Caki2 (cell line): ENCODE data around the gene ZMIZ1. TPM values are rescaled to one million over a fixed set of nuclear protein-coding genes. Genes with fewer than 3 reads are reported as not detected.
A peak's percentile ranks its signal among the peaks of the same experiment; 100 is the strongest.

Source experiments
- DNase-seq: peaks from one replicate; pipeline ENCODE4 v3.0.0-alpha.2; 2015; ENCODE audit warnings: low read depth
- in situ Hi-C: cut with HindIII; loops from 2 replicates; pipeline ENCODE4 v1.10.0; 2016; ENCODE audit warnings: low sequenced_read_pairs, low pct_unique_long_range_greater_than_20kb, mixed read lengths
- total RNA-seq: library from RNA; depleted of rRNA; stranded (reverse); fragments of >200 nt; shearing (Covaris generic); gene quantifications from 2 replicates; pipeline ENCODE4 v1.2.3, GENCODE V29; 2014; ENCODE audit warnings: low replicate concordance

The ZMIZ1 gene
- total RNA-seq, 1 experiment from 2014 or later: 17.4 TPM

DNA sequence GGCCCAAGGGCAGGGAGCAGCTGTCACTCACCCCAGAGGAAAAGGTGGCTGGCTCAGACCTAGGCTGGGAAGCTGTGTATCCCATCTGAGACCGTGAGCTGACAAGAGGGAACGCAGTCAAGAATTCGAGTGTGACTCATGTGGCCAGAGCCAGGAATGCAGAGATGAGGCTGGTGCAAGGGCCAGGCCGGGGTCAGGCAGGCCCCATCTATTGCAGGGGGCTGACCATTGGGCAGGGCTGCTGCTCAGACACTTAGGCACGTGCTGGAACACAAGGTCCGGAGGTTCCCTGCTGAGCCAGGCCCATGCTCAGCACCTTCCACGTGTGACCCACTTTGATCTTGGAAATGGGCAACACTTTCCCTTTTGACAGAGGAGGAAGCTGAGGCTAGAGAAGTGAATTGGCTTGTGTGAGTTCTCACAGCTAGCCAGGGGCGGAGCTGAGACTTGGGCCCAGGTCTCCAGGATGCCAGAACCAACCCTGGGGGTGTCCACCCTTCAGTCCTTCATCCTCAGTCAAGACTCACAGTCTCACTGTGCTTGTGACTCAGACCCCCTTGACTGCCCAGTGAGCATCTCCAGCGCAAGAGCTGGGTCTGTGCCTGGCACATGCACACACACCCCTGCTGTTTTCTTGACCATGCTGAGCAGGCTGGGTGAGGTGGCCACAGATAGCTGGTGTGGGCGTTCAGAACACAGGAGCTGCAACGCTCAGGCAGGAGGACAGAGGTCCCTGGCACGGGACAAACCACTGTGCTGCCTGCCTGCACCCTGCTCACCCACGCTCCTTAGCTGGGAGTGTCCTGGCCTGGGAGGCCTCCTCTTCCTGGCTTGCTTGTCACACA, 230.9 kb downstream of the ZMIZ1 start:
- in situ Hi-C loops: no loop called here
- peak; percentile 55 for DNase-seq

DNA sequence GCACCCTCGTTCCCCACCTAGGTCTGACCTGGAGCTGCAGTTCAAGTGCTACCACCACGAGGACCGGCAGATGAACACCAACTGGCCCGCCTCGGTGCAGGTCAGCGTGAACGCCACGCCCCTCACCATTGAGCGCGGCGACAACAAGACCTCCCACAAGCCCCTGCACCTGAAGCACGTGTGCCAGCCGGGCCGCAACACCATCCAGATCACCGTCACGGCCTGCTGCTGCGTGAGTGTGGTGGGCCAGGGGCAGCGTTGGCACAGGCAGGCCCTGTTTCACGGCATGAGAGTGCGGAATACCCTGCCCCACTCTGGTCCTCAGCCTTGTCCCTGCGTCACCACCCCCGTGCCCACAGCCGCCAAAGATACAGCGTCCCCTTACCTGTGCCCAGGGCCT, 231.9 kb downstream of the ZMIZ1 start:
- in situ Hi-C loops: no loop called here
- DNase-seq: no peak

DNA sequence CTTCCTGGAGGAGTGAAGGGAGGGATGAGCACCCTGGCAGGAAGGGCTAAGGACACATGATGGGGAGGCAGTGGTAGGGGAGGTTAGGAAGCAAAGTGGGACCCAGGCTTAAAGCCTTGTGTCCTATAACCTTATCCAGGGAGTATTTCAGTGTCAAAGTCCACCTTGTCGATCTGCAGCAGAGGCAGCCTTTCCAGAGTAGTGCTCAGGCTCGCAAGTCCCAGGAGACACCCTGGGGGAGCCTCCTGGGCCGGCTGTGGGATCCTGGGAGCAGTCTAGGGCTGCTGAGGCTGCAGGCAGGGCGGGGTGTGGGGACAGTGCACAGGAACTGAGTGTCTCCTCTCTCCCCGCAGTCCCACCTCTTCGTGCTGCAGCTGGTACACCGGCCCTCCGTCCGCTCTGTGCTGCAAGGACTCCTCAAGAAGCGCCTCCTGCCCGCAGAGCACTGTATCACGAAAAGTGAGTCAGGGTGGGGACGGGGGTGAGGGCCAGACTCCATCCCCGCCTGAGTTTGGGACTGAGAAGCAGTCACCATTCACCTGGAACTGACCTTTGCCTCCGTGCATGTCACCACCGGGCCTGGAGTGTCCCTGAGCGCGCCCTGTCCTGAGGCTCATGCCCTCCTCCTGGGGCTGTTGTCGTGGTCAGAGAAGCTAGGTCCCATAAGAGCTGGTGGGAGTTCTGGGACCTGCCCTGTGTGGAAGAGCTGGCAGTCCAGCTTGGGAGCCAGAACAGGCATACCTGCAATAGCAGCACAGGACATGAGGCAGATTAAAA, 233.2 kb downstream of the ZMIZ1 start:
- in situ Hi-C loops: no loop called here
- DNase-seq: no peak

DNA sequence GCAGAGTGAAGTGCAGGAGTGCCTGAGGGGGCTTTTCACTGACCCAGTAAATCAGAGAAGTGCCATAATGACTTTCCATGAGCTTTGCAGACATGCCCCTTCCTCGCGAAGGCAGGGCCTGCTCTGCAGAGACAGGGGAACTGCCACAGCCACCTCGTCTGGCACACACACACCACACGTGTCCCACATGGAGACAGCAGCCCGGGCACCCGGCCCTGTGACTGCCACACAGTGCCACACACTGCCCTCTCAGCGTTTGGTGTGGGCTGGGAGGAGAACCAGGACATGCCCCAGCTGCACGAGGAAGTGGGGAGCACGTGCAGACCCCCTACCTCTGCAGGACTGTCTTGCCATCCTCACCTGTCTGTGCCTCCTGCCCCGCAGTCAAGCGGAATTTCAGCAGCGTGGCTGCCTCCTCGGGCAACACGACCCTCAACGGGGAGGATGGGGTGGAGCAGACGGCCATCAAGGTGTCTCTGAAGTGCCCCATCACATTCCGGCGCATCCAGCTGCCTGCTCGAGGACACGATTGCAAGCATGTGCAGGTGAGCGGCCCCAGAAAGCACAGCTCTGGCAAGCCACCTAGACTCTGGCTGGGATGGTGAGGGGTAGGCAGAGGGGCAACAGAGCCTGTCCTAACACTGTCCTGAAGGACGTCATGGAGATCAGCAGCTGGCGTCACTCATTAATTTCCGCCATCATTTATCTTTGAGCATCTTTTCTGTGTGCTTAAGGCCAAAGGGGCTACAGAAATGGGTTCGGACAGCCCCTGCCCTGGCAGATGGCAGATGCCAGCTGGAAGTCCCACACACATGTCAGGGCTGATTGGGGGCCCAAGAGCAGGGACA, 235.1 kb downstream of the ZMIZ1 start:
- DNase-seq: no peak
- in situ Hi-C loops: no loop called here

DNA sequence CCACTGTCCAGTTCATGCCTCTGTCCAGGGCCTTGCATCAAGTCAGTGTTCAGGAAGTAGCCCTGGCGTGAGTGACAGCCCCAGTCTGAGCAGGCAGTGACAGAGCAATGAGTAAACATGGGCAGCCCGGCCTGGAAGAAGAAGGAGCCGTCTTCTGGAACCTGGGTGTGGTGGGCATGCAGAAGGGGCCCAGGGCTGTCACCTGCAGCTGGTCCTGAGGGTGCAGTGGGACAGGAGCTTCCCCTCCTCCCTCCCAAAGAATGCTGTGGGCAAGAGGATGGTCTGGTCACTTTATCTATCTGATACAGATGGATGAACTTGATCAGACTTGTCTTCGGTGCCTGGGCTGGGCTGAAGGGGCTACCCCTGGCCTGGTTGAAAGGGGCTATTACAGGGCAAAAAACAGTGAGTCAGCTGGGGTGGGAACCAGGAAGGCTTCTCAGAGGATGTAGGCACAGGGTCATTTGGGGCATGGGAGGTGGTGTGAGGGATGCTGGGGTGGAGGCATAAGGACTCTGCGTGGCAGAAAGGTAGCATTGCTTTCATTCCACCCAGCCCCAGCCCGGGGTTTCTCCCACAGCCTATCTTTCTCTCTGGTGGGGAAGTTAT, 235.8 kb downstream of the ZMIZ1 start:
- in situ Hi-C loops: no loop called here

DNA sequence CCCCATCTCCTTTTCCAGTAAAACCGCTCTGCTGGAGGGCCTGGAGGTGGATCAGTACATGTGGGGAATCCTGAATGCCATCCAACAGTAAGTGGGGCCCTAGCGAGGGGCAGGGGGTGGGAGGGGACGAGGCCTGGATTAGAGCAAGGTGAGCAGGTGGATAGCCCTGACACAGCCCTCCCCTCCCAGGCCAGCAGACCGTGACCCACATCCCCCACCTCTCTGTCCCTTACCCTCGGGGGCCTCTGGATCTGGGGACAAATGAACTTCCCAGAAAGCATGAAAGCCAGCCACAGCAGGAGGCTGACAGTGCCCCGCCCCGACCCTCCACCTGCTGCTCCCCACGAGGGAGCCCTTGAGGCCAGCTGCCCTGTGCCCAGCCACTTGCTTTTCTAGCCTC, 236.7 kb downstream of the ZMIZ1 start:
- in situ Hi-C loops: no loop called here
- DNase-seq: no peak

More for the DNA sequence above, 235.8 kb downstream of the ZMIZ1 start:
- DNase-seq: peak; percentile 40

DNA sequence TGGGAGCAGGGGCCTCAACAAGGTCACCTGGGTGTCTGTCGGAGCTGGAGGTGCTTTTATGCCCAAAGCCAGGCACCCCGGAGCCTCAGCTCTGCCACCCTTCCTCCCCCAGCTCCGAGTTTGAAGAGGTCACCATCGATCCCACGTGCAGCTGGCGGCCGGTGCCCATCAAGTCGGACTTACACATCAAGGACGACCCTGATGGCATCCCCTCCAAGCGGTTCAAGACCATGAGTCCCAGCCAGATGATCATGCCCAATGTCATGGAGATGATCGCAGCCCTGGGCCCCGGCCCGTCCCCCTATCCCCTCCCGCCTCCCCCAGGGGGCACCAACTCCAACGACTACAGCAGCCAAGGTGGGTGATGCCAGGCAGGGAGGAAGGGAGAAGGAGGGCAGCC, 237.2 kb downstream of the ZMIZ1 start:
- in situ Hi-C loops: no loop called here
- no peak for DNase-seq

DNA sequence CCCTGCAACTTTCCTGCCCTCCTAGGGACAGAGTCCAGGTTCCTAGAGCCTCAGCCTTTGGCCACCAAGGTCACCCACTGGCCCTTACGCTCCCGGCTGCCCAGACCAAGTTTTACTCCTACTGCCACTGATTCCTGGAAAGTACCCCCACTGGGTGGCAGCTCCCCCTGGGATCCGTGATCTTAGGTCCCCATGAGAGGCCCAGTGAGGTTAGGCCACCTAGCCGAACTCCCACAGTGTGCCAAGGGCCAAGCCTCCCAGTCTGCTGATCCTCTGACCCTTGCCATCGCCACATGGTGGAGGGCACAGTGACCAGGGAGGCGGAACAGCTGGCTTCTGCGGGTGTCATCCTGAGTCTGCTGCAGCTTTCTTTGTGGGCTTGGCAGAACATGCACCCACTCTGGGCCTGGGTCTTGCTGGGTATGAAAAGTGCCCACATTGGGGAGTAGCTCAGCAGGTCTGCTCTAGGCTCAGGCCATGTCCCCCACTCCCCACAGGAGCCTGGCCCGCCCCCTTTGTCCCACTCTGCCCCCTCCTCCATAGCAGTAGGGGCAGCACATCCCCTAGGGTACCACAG, 238.0 kb downstream of the ZMIZ1 start:
- no peak for DNase-seq
- in situ Hi-C loops: no loop called here

DNA sequence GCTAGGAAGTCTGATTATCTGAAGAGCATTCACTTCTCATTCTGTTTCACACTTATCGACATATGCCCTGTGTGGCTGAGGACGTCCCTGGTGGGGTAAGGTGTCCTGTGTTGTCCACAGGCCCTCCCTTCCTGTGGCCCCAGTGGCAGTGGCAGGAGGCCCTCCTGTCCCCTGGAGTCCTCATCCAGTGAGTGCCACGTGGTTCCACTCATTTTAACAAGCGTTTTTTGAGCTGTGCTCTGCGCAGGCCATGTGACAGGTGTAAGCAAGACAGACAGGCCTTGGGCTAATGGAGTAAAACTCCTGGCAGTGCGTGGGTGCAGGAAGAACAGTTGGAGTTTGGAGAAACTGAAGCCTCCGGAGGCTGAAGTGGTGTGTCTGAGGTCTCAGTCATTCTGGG, 239.2 kb downstream of the ZMIZ1 start:
- in situ Hi-C loops: no loop called here
- DNase-seq: no peak

DNA sequence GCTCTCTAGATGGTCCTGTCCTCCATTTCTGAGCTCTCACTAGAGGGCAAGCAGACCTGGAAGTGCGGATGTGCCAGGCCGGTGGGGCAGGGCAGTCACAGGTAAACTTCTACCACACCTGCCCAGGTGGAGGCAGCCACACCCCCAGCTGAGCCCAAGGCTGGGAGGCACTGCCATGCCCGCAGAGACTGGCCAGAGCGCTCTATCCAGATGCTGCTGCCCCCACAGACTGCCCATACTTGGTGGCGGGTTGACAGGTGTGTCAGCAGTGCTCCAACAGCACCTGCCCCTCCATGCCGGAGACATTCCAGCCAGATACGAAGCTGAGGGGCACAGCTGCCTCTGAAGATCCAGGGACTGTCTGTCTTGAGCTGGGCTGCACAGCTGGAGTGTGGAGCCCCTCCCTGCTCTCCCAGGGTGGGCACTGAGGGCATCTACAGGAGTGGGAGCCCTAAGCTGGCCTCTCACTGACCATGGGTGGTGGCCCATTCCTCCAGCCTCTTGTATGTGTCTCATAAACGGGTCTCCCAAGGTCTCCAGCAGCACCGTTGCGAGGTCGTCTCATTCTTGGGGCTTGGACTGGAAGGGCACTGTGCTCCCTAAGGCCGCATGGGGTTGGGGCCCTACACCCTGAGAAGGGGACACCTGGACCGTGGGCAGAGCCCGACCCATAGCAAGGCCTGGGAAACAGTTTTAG, 240.4 kb downstream of the ZMIZ1 start:
- in situ Hi-C loops: no loop called here
- no peak for DNase-seq

DNA sequence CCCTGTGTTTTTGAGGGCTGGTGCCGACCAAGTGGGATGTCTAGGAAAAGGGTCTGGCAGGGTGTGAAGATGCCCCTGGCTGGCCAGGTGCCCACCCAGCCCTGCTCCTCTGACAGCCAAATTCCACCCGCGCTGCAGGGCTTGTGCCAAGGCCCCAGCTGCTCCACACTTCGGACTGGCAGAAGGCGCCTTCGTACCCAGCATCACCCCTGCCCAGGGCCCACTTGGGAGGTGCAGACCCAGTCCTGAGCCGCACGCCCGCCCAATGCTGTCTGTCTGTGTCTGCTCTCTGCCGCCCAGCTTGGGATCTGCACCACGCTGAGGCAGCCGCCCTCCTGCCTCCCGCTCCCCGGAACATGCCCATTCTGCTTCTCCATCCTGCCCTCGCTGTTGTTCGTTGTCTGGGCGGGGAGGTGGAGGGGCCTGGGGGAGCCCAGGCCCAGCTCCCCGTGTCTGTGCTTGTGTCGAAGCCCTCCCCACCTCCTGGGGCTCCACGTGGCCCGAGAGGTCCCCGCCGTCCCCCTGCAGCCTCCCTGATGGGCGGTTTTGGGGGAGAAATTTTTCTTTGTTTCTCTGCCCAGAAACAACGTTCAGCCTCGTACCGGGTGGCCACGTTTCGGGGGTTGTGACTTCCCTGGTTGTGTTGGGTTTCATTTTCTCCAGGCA, 241.6 kb downstream of the ZMIZ1 start:
- no peak for DNase-seq
- in situ Hi-C loops: no loop called here

DNA sequence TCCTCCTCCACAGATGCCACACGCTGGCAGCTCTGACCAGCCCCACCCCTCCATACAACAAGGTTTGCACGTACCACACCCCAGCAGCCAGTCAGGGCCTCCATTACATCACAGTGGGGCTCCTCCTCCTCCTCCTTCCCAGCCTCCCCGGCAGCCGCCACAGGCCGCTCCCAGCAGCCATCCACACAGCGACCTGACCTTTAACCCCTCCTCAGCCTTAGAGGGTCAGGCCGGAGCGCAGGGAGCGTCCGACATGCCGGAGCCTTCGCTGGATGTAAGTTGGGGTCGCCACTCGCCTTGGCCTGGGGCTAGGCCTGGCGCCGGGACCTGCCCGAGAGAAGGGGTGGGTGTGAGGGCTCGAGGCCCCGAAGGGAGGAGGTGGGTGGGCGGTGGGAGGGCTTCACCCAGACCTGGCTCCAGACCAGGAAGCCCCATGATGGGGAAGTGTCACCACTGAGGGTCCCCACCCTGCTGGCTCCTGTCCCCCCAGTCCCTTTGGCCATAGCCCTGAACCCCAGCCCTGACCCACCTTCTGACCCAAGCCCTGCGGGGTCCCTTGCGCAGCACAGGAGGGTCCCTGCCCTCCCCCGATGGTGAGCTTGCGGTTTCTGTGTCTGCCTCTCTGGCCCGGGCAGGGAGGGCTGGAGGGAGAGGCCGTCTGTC, 242.3 kb downstream of the ZMIZ1 start:
- peak; percentile 86 for DNase-seq
- in situ Hi-C loops: no loop called here

DNA sequence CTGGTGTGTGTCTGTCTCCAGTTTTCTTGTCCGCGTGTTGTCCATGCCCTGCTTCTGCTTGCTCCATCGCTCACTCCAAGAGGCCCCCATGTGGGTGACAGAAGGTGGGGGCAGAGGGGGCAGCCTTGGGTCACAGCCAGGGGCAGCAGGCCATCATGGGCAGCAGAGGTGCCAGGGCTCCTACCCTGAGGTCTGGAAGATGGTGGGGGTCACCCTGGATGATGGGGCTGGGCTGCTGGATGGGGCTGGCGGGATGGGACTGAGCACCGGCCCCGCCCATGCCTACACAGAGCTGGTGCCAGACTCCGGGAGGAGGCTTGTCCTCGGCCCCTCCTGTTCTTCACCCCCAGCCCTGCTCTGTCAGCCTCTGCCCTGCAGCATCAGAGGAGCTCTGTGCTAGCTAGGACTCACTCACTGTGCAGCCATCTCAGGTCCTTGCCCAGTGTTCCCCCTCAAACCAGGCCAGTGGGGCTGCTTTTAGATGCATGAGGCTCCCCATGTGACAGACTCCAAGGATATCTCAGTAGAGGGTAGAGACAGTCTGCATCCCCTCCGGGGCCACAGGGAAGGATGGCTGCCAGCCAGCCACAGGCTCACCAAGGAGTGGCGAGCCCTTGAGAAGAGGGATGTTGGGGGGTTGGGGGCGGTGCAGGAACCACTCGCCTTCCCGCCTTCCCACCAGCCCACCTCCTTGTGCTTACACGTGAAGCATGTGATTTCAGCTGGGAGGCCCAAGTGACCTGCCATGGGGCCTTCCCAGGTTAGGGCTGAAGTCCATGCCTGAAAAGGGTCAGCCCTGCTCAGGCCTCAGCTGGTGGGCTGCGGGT, 243.0 kb downstream of the ZMIZ1 start:
- in situ Hi-C loops: no loop called here
- DNase-seq: peak; percentile 41

DNA sequence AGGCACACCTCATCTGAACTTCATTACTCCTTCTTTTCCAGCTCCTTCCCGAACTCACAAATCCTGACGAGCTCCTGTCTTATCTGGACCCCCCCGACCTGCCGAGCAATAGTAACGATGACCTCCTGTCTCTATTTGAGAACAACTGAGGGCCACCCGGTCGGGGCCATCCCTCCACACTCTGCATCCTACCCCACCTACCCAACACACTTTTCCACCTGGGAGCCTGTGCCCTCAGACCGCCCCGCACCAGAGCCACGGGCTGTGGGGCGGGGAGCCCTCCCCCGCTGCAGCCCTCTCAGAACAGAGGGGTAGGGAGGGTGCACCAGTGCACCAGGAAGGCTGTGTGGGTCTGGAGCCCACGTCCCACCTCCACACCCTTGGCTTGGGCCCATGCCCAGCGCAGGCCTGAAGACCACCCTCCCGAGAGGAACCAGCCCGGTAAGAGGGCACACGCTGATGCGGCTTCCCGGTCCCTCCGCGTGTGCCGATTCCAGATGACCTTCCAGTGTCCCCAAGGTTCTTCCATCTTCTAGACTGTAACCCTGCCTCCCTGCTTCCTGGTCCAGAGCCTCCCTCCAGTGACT, 243.9 kb downstream of the ZMIZ1 start:
- no peak for DNase-seq
- in situ Hi-C loops: no loop called here

DNA sequence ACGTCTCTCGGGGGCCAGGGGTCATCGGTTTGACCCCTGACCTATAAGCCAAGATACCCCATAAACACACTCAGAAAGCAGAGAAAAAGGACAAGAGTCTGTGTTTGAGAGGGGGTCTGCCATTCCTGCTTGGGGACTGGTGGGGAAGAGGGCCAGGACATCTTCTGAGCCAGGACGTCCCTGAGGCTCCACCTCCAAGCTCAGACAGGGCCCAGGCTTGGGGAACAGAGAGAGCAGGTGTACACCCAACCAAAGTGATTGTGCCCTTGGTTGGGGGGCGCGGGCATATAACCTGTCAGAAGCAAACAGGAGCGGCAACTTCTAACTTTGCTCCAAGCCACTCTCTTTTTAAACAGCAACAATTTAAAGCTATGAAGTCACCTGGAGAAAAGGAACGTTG, 244.6 kb downstream of the ZMIZ1 start:
- in situ Hi-C loops: no loop called here
- DNase-seq: no peak
